Measurements from ENCODE around the gene RAPGEF4.
"Not testable (repeated sequence)": the region's sequence is repeated elsewhere in the genome, so short reads cannot be mapped to it uniquely, and the experiment has no call there.

RAPGEF4 gene

GRCh38 chr2:172726172-172726735 lies 9.4 kb upstream of the RAPGEF4 start:
- no peak for DNase-seq

GRCh38 chr2:172730411-172730810 lies 5.2 kb upstream of the RAPGEF4 start:
- no peak for DNase-seq

- peak; percentile 40 to 50 for DNase-seq
These were observed 699 bp upstream of the RAPGEF4 start for GRCh38 chr2:172734711-172735581.

- DNase-seq, result no peak
These were observed 954 bp downstream of the RAPGEF4 start for GRCh38 chr2:172736424-172737174.

- DNase-seq, result no peak
These were observed 4.1 kb downstream of the RAPGEF4 start for GRCh38 chr2:172739661-172740266.

GRCh38 chr2:172740856-172741255 lies 5.2 kb downstream of the RAPGEF4 start:
- no peak for DNase-seq

GRCh38 chr2:172742931-172743540 lies 7.4 kb downstream of the RAPGEF4 start:
- no peak for DNase-seq

GRCh38 chr2:172743898-172744297 lies 8.3 kb downstream of the RAPGEF4 start:
- DNase-seq, result no peak

- no peak for DNase-seq
These were observed 10.0 kb downstream of the RAPGEF4 start for GRCh38 chr2:172745636-172746035.

GRCh38 chr2:172748543-172748942 lies 12.9 kb downstream of the RAPGEF4 start:
- DNase-seq, result not testable (repeated sequence)

- DNase-seq, result no peak
These were observed 13.7 kb downstream of the RAPGEF4 start for GRCh38 chr2:172749388-172749787.

GRCh38 chr2:172751564-172751963 lies 15.9 kb downstream of the RAPGEF4 start:
- DNase-seq, result no peak

- DNase-seq, result no peak
These were observed 18.0 kb downstream of the RAPGEF4 start for GRCh38 chr2:172753610-172754009.

GRCh38 chr2:172759441-172759840 lies 23.8 kb downstream of the RAPGEF4 start:
- no peak for DNase-seq

- no peak for DNase-seq
These were observed 25.7 kb downstream of the RAPGEF4 start for GRCh38 chr2:172761306-172761705.

GRCh38 chr2:172762574-172762973 lies 26.9 kb downstream of the RAPGEF4 start:
- DNase-seq, result no peak

- no peak for DNase-seq
These were observed 27.4 kb downstream of the RAPGEF4 start for GRCh38 chr2:172763079-172763478.

GRCh38 chr2:172765662-172766061 lies 30.0 kb downstream of the RAPGEF4 start:
- DNase-seq, result no peak

GRCh38 chr2:172768401-172768800 lies 32.8 kb downstream of the RAPGEF4 start:
- no peak for DNase-seq

GRCh38 chr2:172769879-172770278 lies 34.2 kb downstream of the RAPGEF4 start:
- no peak for DNase-seq

GRCh38 chr2:172770887-172771286 lies 35.2 kb downstream of the RAPGEF4 start:
- no peak for DNase-seq

GRCh38 chr2:172772633-172773032 lies 37.0 kb downstream of the RAPGEF4 start:
- no peak for DNase-seq

- DNase-seq, result no peak
These were observed 38.7 kb downstream of the RAPGEF4 start for GRCh38 chr2:172774302-172774701.

Measured in activated T-cell treated with anti-CD3 and anti-CD28 coated beads, Interleukin-2, amount 50 U/mL, for 48 hours (primary cell).